ENCODE measurements around the gene UNC13A. TPM values are rescaled to one million over a fixed set of nuclear protein-coding genes. Genes with fewer than 3 reads are reported as not detected.

UNC13A gene
- total and polyA plus RNA-seq, 2 of the 8 experiments (the other 6 are each of a cell fraction or from before 2014, with no cell fraction given): 13.1 to 47.6 TPM

GRCh38 chr19:17598953-17599352 lies 89.2 kb downstream of the UNC13A start:
- Histone ChIP-seq H3K4me2 (ENCODE audit: insufficient read depth in 1 of 2, low read depth in 2 of 2, low read length in 2 of 2) (no peak overlapping the region), H3K18ac (ENCODE audit: extremely low read depth, low read length) (no peak overlapping the region), H3K23ac (ENCODE audit: insufficient read length) (no peak overlapping the region), H4K8ac (ENCODE audit: extremely low read depth, insufficient read depth, low read length) (no peak overlapping the region), H2BK120ac (replicated peaks; ENCODE audit: low read depth, low read length) (no peak overlapping the region), H3K56ac (replicated peaks; ENCODE audit: insufficient read length, low read depth, low read length) (no peak overlapping the region), H3K4me1 (replicated peaks in 1 of 4; ENCODE audit: control insufficient read depth in 3 of 4, insufficient read depth in 4 of 4, low read length in 3 of 4) (peaks cover 5 to 14% (median 6%) of the 10 kb centered on the region in 4 experiments; a peak in 6 of 7 replicates), H3K14ac (ENCODE audit: insufficient read length) (no peak overlapping the region), H4K20me1 (replicated peaks in 1 of 2; ENCODE audit: control insufficient read depth in 1 of 2, insufficient read depth in 2 of 2, low read length in 2 of 2) (peaks cover 0 to 2% of the 10 kb centered on the region in 2 experiments), H3K79me1 (ENCODE audit: low read depth, low read length) (no peaks in the 10 kb centered on the region), H4K5ac (ENCODE audit: insufficient read length, low read depth, low read length) (no peak overlapping the region), H3K79me2 (ENCODE audit: control insufficient read depth in 1 of 2, insufficient read depth in 2 of 2, low read length in 2 of 2) (no peaks in the 10 kb centered on the region), H2AFZ (ENCODE audit: low read length) (no peak overlapping the region), H2BK15ac (ENCODE audit: low read length) (no peak overlapping the region), H2BK12ac (ENCODE audit: low read depth, low read length) (no peak overlapping the region; the same call in 1 of the 2 replicates), H2BK20ac (ENCODE audit: low read length) (no peak overlapping the region), H3K9ac (replicated peaks in 1 of 4; ENCODE audit: extremely low read depth in 1 of 4, low read depth in 3 of 4, low read length in 3 of 4) (no peak overlapping the region), H3K9me3 (ENCODE audit: insufficient read depth in 2 of 2, low read depth in 1 of 2, low read length in 1 of 2) (no peaks in the 10 kb centered on the region), H3K4me3 (ENCODE audit: extremely low read depth in 1 of 4, insufficient read depth in 2 of 4, low read depth in 3 of 4, low read length in 4 of 4) (no peak overlapping the region), H3K23me2 (ENCODE audit: low read depth, low read length) (0 out of 2 replicates have a peak, but pooled peaks cover 2% of the 10 kb centered on the region), H2AK5ac (ENCODE audit: low read depth, low read length) (no peak overlapping the region), H2BK5ac (ENCODE audit: low read depth, low read length) (no peak overlapping the region), H3K36me3 (ENCODE audit: control insufficient read depth in 2 of 4, insufficient read depth in 4 of 4, low read length in 3 of 4) (no peaks in the 10 kb centered on the region), H3K27me3 (replicated peaks in 1 of 4; ENCODE audit: control insufficient read depth in 3 of 4, extremely low read depth in 1 of 4, insufficient read depth in 3 of 4, low read length in 3 of 4) (no peaks in the 10 kb centered on the region; a peak in 1 of 7 replicates), H3K27ac (ENCODE audit: low read depth, low read length) (no peak overlapping the region), H3K4ac (replicated peaks; ENCODE audit: insufficient read length, low read depth, low read length) (no peak overlapping the region), H4K91ac (replicated peaks; ENCODE audit: insufficient read length, low read length) (no peak overlapping the region)
- 90% methylated on average over 9 of the region's 9 CpGs; no CpG with 5 or more reads in 1 of the 2 experiments for WGBS, 2 experiments (ENCODE audit: extremely low coverage in 1 of 2, insufficient coverage in 1 of 2, insufficient read length in 1 of 2, insufficient replicate concordance in 2 of 2, low coverage in 1 of 2, low lambda C conversion rate in 2 of 2, missing lambda C conversion rate in 1 of 2)
- no peak for TF ChIP-seq RXRA (IDR thresholded peaks at IDR 0.05; ENCODE audit: insufficient read depth, low read depth, low read length)
- TF ChIP-seq TCF12 (IDR thresholded peaks at IDR 0.05; ENCODE audit: low read depth, low read length): no peak
- TF ChIP-seq POLR2A (IDR thresholded peaks at IDR 0.05; ENCODE audit: control extremely low read depth in 1 of 2, low read depth in 2 of 2, low read length in 2 of 2): no peak
- no peak for TF ChIP-seq SIN3A (conservative IDR thresholded peaks at IDR 0.05 in 1 of 2, IDR thresholded peaks at IDR 0.05 in 1 of 2; ENCODE audit: low read depth in 1 of 2, low read length in 2 of 2)
- TF ChIP-seq FOSL1 (IDR thresholded peaks at IDR 0.05; ENCODE audit: insufficient read depth, low read depth, low read length): no peak
- TF ChIP-seq CEBPB (IDR thresholded peaks at IDR 0.05; ENCODE audit: low read depth, low read length): no peak
- TF ChIP-seq TBP (IDR thresholded peaks at IDR 0.05; ENCODE audit: low read depth, low read length): no peak
- TF ChIP-seq JUND (IDR thresholded peaks at IDR 0.05; ENCODE audit: low read length): no peak
- no peak for TF ChIP-seq CBX5 (IDR thresholded peaks at IDR 0.05; ENCODE audit: low read depth, low read length)
- no peak for TF ChIP-seq GABPA (IDR thresholded peaks at IDR 0.05; ENCODE audit: borderline replicate concordance, insufficient read depth, low read length)
- FAIRE-seq: no peak
- DNase-seq (ENCODE audit: low read depth in 1 of 2, low spot score in 2 of 2): no peak
- CTCF ChIA-PET (ENCODE audit: partially characterized antibody): interaction anchor here (0.9 to 1.6 kb wide), 5 partner anchors 8 to 158 kb away, joined by 3 to 5 read pairs (median 4); no protein-coding TSS in a partner anchor
- POLR2A ChIA-PET (ENCODE audit: partially characterized antibody): interaction anchor here (0.6 to 2.4 kb wide), 3 partner anchors 11 to 62 kb away, joined by 3 to 11 read pairs (median 3); no protein-coding TSS in a partner anchor
